ENCODE data around the gene ABLIM2.

DNA sequence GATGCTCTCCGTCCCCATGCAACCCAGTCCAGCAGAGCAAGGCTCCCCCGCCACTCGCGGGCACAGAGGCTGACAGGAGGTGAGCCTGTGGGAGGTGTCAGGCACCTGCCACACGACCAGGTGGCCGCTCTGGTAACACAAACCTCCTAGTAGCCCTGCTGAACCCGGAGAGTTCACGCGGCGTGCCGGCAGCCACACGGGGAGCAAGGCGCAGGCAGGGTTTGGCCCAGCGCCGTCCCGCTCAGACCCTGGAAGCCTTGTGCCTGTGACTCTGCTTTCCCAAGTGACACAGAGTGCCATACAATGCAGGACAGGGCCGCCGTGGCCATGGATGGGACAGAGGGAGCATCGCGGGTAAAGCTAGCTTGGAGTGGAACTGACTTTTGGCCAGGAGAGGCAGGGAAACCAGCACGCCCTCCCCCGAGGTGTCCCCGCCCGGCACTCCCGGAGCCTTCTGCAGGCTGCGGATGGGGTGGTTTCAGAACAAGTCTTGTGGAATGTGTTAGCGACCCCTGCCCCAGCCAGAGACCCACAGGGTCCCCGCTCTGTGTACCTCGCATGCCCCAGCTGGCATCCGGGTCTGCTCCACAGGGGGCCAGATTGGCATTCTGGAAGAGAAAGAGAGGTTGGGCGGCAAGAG, 174.2 kb downstream of the ABLIM2 start:
- no peak for TF ChIP-seq IRF4 (IDR thresholded peaks at IDR 0.05; ENCODE audit: low read depth, low read length)
- TF ChIP-seq, protein P1, sequence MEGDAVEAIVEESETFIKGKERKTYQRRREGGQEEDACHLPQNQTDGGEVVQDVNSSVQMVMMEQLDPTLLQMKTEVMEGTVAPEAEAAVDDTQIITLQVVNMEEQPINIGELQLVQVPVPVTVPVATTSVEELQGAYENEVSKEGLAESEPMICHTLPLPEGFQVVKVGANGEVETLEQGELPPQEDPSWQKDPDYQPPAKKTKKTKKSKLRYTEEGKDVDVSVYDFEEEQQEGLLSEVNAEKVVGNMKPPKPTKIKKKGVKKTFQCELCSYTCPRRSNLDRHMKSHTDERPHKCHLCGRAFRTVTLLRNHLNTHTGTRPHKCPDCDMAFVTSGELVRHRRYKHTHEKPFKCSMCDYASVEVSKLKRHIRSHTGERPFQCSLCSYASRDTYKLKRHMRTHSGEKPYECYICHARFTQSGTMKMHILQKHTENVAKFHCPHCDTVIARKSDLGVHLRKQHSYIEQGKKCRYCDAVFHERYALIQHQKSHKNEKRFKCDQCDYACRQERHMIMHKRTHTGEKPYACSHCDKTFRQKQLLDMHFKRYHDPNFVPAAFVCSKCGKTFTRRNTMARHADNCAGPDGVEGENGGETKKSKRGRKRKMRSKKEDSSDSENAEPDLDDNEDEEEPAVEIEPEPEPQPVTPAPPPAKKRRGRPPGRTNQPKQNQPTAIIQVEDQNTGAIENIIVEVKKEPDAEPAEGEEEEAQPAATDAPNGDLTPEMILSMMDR (IDR thresholded peaks at IDR 0.05 in 2 of 3, conservative IDR thresholded peaks at IDR 0.05 in 1 of 3; ENCODE audit: control insufficient read depth in 2 of 3, extremely low read depth in 1 of 3, insufficient read depth in 1 of 3, low read depth in 3 of 3, low read length in 3 of 3), result no peak
- TF ChIP-seq ZNF384 (IDR thresholded peaks at IDR 0.05; ENCODE audit: borderline replicate concordance, low read depth, low read length), result no peak
- TF ChIP-seq CEBPB (IDR thresholded peaks at IDR 0.05; ENCODE audit: borderline replicate concordance in 1 of 2, low read depth in 2 of 2, low read length in 2 of 2), result no peak
- TF ChIP-seq GABPA (IDR thresholded peaks at IDR 0.05; ENCODE audit: low read depth), result no peak
- TF ChIP-seq NRF1 (conservative IDR thresholded peaks at IDR 0.05; ENCODE audit: low read depth, low read length), result no peak
- TF ChIP-seq EZH2 (IDR thresholded peaks at IDR 0.05; ENCODE audit: borderline replicate concordance, control insufficient read depth, low read depth, low read length), result no peak
- TF ChIP-seq PBX3 (IDR thresholded peaks at IDR 0.05; ENCODE audit: insufficient replicate concordance, low read depth, low read length), result no peak
- TF ChIP-seq CREB1 (IDR thresholded peaks at IDR 0.05; ENCODE audit: low read depth), result no peak
- no peak for TF ChIP-seq CHD1 (IDR thresholded peaks at IDR 0.05; ENCODE audit: low read depth, low read length)
- no peak for TF ChIP-seq SMARCA5 (IDR thresholded peaks at IDR 0.05)
- no peak for TF ChIP-seq EGR1 (IDR thresholded peaks at IDR 0.05; ENCODE audit: borderline replicate concordance in 1 of 2, low read depth in 2 of 2, low read length in 2 of 2)
- no peak for TF ChIP-seq CBX5 (IDR thresholded peaks at IDR 0.05; ENCODE audit: low read depth)
